Mesendoderm (in vitro differentiated cells): Measurements from ENCODE around the gene TTYH1.
A peak's percentile ranks its signal among the peaks of the same experiment; 100 is the strongest.
"Not testable (repeated sequence)": the region's sequence is repeated elsewhere in the genome, so short reads cannot be mapped to it uniquely, and the experiment has no call there.

ENCODE experiments used
- DNase-seq: peaks from one replicate; pipeline ENCODE4 v3.0.0; 2013
- H2AK5ac ChIP-seq: 2 replicates; pipeline ENCODE4 v1.6.1; 2013; ENCODE audit warnings: low read length, inconsistent platforms
- H2BK120ac ChIP-seq: 2 replicates; pipeline ENCODE4 v1.6.1; 2013; ENCODE audit warnings: low read depth, mild to moderate bottlenecking, low read length, moderate library complexity, mixed read lengths
- H2BK15ac ChIP-seq: replicated peaks from 2 replicates; pipeline ENCODE4 v1.6.1; 2013; ENCODE audit warnings: low read depth, mild to moderate bottlenecking, moderate library complexity
- H2BK5ac ChIP-seq: 2 replicates; pipeline ENCODE4 v1.6.1; 2013; ENCODE audit warnings: low read length, inconsistent platforms
- H3K18ac ChIP-seq: 2 replicates; pipeline ENCODE4 v1.6.1; 2013; ENCODE audit warnings: mild to moderate bottlenecking, low read length, mixed read lengths
- H3K23ac ChIP-seq: one replicate; pipeline ENCODE4 v1.6.1; 2013; ENCODE audit warnings: low read length
- H3K27ac ChIP-seq: 2 replicates; pipeline ENCODE4 v1.5.1; 2013; ENCODE audit warnings: low read depth, mild to moderate bottlenecking, inconsistent platforms, low read length, moderate library complexity
- H3K27me3 ChIP-seq: 2 replicates; pipeline ENCODE4 v1.6.1; 2013; ENCODE audit warnings: low read length, control low read depth, mild to moderate bottlenecking, inconsistent platforms; ENCODE audit not compliant: insufficient read depth, poor library complexity
- H3K36me3 ChIP-seq: 2 replicates; pipeline ENCODE4 v1.6.1; 2013; ENCODE audit warnings: low read length, inconsistent platforms; ENCODE audit not compliant: control insufficient read depth, insufficient read depth
- H3K4ac ChIP-seq: one replicate; pipeline ENCODE4 v1.6.1; 2013; ENCODE audit warnings: low read depth, mild to moderate bottlenecking, low read length, moderate library complexity
- H3K4me1 ChIP-seq: 2 replicates; pipeline ENCODE4 v1.6.1; 2013; ENCODE audit warnings: low read depth, low read length, inconsistent platforms; ENCODE audit not compliant: control insufficient read depth
- H3K4me2 ChIP-seq: 2 replicates; pipeline ENCODE4 v1.6.1; 2013; ENCODE audit warnings: low read length
- H3K4me3 ChIP-seq: 2 replicates; pipeline ENCODE4 v1.5.1; 2013; ENCODE audit warnings: mild to moderate bottlenecking, low read length
- H3K56ac ChIP-seq: one replicate; pipeline ENCODE4 v1.6.1; 2013; ENCODE audit warnings: low read length
- H3K79me1 ChIP-seq: 2 replicates; pipeline ENCODE4 v1.6.1; 2013; ENCODE audit warnings: low read length, inconsistent platforms
- H3K79me2 ChIP-seq: 2 replicates; pipeline ENCODE4 v1.6.1; 2013; ENCODE audit warnings: mild to moderate bottlenecking, low read length; ENCODE audit not compliant: control insufficient read depth, insufficient read depth
- H3K9ac ChIP-seq: 2 replicates; pipeline ENCODE4 v1.6.1; 2013; ENCODE audit warnings: low read length, inconsistent platforms
- H4K5ac ChIP-seq: one replicate; pipeline ENCODE4 v1.6.1; 2013; ENCODE audit warnings: low read length
- H4K8ac ChIP-seq: one replicate; pipeline ENCODE4 v1.6.1; 2013; ENCODE audit warnings: low read depth, mild to moderate bottlenecking, control low read depth, low read length, moderate library complexity
- WGBS: extraction: QIAGEN DNeasy Blood & Tissue Kit; methylation state at CpG from one replicate; pipeline ENCODE4 v1.1.7; 2013; ENCODE audit warnings: low lambda C conversion rate, missing lambda C conversion rate; ENCODE audit not compliant: insufficient coverage; ENCODE audit errors: extremely low coverage; 5-methylcytosine and 5-hydroxymethylcytosine counted together

The TTYH1 gene

DNA sequence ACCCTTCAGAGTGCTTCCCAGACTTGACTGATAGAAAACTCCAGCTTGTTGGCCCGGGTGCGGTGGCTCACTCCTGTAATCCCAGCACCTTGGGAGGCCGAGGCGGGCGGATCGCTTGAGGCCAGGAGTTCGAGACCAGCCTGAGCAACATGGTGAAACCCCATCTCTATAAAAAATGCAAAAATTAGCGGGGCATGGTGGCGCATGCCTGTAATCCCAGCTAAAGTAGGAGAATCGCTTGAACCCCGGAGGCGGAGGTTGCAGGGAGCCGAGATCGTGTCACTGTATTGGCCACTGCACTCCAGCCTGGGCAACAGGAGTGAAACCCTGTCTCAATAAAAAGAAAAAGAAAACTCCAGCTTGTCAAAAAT is 50.8 kb downstream of the TTYH1 start:
- H2BK5ac ChIP-seq, H2AK5ac ChIP-seq, H3K79me1 ChIP-seq, H4K5ac ChIP-seq, H3K36me3 ChIP-seq, H3K4me2 ChIP-seq, H3K27ac ChIP-seq, H3K18ac ChIP-seq, H3K27me3 ChIP-seq, H3K23ac ChIP-seq, H3K4ac ChIP-seq, H2BK120ac ChIP-seq, DNase-seq, H3K4me1 ChIP-seq, H2BK15ac ChIP-seq, H3K79me2 ChIP-seq, H4K8ac ChIP-seq, H3K9ac ChIP-seq, H3K56ac ChIP-seq, H3K4me3 ChIP-seq: not testable (repeated sequence)
- no CpG with 5 or more reads among the region's 14 CpGs for WGBS

DNA sequence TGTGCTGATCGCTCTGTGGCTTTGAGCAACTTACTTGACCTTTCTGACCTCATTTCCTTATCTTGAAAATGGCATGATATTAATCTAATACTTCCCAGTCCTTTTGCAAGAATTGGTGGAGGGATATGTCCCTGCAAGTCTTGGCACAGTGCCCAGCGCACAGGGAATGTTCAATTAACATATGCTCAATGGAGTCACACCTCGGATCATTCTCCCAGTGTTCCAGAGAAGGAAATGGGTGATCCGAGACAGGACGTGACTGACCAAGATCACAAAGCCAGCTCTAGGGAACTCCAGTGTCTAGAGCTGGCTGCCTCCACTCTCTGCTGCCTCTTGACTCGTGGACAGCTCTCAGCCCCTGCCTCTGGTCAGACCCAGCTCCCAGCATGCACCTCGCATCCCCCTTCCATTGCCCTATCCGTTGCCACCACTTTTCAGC is 54.3 kb downstream of the TTYH1 start:
- Histone ChIP-seq H3K56ac (no peak overlapping the region), H3K79me2 (no peaks in the 10 kb centered on the region), H3K36me3 (no peaks in the 10 kb centered on the region), H4K8ac (no peak overlapping the region), H3K23ac (no peak overlapping the region), H2AK5ac (no peak overlapping the region), H3K4me1 (no peaks in the 10 kb centered on the region), H3K4me3 (no peak overlapping the region), H3K79me1 (no peaks in the 10 kb centered on the region), H4K5ac (no peak overlapping the region), H3K27ac (no peak overlapping the region), H2BK15ac (no peak overlapping the region), H2BK120ac (no peak overlapping the region), H2BK5ac (no peak overlapping the region), H3K4ac (no peak overlapping the region), H3K9ac (no peak overlapping the region), H3K4me2 (no peak overlapping the region), H3K18ac (no peak overlapping the region), H3K27me3 (peaks cover 12% of the 10 kb centered on the region)
- WGBS = no CpG with 5 or more reads among the region's 8 CpGs
- no peak for DNase-seq

DNA sequence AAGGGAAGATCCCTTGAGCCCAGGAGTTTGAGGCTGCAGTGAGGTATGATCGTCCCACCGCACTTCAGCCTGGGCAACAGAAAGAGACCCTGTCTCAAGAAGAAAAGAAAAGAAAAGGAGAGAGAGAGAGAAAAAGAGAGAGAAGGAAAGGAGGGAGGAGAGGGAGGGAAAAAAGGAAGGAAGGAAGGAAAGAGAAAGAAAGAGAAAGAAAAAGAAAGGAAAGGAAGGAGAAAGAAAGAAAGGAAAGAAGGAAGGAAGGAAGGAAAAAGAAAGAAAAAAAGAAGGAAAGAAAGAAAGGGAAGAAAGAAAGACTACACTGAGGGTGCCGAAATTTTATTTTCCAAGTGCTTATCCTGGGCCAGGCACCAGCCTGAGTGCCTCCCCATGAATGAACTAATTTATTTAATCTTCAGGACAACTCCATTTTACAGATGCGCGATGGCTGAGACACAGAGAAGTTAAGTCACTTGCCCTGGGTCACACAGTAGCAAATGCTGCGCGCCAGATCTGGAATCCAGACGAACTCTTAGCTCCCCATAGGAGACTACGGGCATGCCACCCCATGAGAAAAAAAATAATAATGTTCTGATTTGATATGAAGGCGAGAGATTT is 55.1 kb downstream of the TTYH1 start:
- Histone ChIP-seq H2BK5ac (no peak overlapping the region), H3K36me3 (no peaks in the 10 kb centered on the region), H3K79me1 (no peaks in the 10 kb centered on the region), H3K18ac (no peak overlapping the region), H3K27me3 (peaks cover 12% of the 10 kb centered on the region), H4K5ac (no peak overlapping the region), H3K4me2 (no peak overlapping the region), H4K8ac (no peak overlapping the region), H3K4ac (no peak overlapping the region), H3K4me1 (no peaks in the 10 kb centered on the region), H3K4me3 (no peak overlapping the region), H3K27ac (no peak overlapping the region), H3K23ac (no peak overlapping the region), H2AK5ac (no peak overlapping the region), H3K9ac (no peak overlapping the region), H3K79me2 (no peaks in the 10 kb centered on the region), H2BK120ac (no peak overlapping the region), H3K56ac (peak overlapping the region; percentile 60), H2BK15ac (no peak overlapping the region)
- WGBS = no CpG with 5 or more reads among the region's 10 CpGs
- DNase-seq = no peak

DNA sequence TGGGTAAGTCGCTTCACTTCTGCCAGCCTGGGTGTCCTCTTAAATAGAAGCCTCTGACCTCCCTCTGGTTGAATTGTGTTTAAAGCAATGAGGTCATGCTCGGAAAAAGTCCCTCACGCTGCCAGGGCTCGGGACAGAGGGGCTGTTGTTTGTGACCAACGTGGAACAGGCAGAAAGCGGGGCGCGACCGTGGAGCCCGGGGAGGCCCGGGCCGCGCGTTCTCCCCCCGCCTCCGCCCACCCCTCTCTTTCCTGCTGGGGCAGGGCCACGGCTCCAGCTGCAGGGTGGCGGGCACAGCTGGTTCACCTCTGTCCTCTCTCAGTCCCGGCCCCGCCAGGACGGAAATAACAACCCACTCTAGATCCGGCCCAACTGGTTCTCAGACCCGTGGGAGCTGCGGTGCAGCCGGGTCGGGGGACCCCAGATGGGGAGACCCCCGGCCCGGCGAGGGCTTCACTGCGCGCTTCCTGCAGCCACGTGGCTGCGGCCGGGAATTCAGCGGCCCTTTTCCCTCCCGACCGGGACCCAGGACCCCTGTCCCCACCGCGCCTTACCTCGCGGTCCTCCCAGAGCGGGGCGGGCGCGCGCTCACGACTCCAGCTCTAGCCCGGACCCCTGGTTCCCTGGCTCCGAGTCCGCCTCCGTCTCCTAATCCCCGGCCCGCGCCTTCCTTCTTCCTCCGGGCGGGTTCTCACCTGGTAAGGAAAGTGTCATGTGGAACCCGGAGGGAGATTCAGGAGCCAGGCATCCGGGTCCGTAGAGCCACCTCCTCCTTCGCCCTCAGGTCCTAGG is 55.9 kb downstream of the TTYH1 start:
- peaks cover 12% of the 10 kb centered on the region for H3K27me3 ChIP-seq
- H4K8ac ChIP-seq = no peak overlapping the region
- no peak overlapping the region for H2AK5ac ChIP-seq
- peak overlapping the region; percentile 54 for H3K9ac ChIP-seq
- peak overlapping the region; percentile 18 for H3K18ac ChIP-seq
- no peak overlapping the region for H3K27ac ChIP-seq
- peak overlapping the region; percentile 20 for H3K4me2 ChIP-seq
- H3K4ac ChIP-seq = peak overlapping the region; percentile 56
- H3K79me2 ChIP-seq = no peaks in the 10 kb centered on the region
- no peak overlapping the region for H4K5ac ChIP-seq
- no peak overlapping the region for H3K4me3 ChIP-seq
- H2BK120ac ChIP-seq = no peak overlapping the region
- no peaks in the 10 kb centered on the region for H3K4me1 ChIP-seq
- no peak overlapping the region for H2BK15ac ChIP-seq
- no peak for DNase-seq
- H3K79me1 ChIP-seq = no peaks in the 10 kb centered on the region
- H3K36me3 ChIP-seq = no peaks in the 10 kb centered on the region
- H3K56ac ChIP-seq = peak overlapping the region; percentile 60
- WGBS = no CpG with 5 or more reads among the region's 60 CpGs
- H3K23ac ChIP-seq = no peak overlapping the region
- no peak overlapping the region for H2BK5ac ChIP-seq

DNA sequence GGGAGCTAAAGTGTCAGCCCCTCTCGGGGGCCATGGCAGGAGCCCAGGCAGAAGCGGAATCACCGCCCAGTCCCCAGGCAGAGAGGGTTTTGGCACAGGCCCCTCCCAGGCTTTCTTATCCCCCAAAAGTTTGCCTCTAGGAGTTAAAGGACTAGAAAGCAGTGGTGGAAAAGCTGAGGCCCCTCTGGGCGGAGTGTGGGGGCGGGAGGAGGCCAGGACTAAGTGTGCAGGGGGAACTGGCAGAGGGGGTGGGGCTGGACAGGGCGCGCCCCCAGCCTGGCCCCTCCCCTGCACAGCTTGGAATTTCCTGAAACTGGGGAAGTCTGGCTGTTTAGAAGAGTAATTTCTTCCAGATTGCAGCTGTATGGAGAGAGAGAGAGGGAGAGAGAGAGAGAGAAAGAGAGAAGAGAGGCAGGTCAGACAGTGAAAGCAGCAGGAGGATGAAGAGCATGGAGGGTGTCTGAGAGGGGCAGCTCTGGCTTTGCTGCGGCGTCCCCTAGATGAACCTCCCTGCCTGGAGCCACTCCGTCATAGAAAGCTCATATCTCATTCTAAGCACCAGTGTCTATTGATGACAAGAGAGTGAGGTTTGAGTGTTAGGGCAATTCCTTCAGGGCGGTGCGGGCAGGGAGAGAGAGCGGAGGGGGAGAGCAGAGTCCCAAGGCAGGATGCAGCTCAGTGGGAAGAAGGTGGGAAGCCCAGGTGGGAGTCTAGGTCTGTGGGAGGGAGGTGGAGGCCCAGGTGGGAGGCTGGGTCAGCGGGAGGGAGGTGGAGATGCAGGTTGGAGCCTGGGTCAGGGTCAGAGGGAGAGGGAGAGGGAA is 58.0 kb downstream of the TTYH1 start, which contains the start of gene CDC42EP5:
Gene CDC42EP5 (minus strand): TSS at position 226 of the 821 bp plus-strand sequence. CDS start 7,749 bp downstream, outside the sequence.
- no peaks in the 10 kb centered on the region for H3K4me1 ChIP-seq
- H3K4me3 ChIP-seq = no peak within 1 kb of the TSS
- no peaks in the 10 kb centered on the region for H3K79me2 ChIP-seq
- H3K18ac ChIP-seq = no peak within 1 kb of the TSS
- H3K36me3 ChIP-seq = no peaks in the 10 kb centered on the region
- no peaks in the 10 kb centered on the region for H3K79me1 ChIP-seq
- H2BK5ac ChIP-seq = no peak within 1 kb of the TSS
- peaks cover 12% of the 10 kb centered on the region for H3K27me3 ChIP-seq
- H3K56ac ChIP-seq = no peak within 1 kb of the TSS
- no peak within 1 kb of the TSS for H2AK5ac ChIP-seq
- no peak within 1 kb of the TSS for H2BK15ac ChIP-seq
- H4K8ac ChIP-seq = no peak within 1 kb of the TSS
- no peak within 1 kb of the TSS for H2BK120ac ChIP-seq
- H3K23ac ChIP-seq = no peak within 1 kb of the TSS
- no peak within 1 kb of the TSS for H4K5ac ChIP-seq
- H3K9ac ChIP-seq = peak within 1 kb of the TSS; percentile 19
- DNase-seq = no peak
- H3K4ac ChIP-seq = no peak within 1 kb of the TSS
- no peak within 1 kb of the TSS for H3K4me2 ChIP-seq
- no CpG with 5 or more reads among the region's 14 CpGs for WGBS
- H3K27ac ChIP-seq = no peak within 1 kb of the TSS
